GM12872 (cell line): ENCODE measurements around the gene CLEC19A.

Experiments
- CTCF ChIP-seq: IDR thresholded peaks from 3 replicates; pipeline ENCODE4 v1.5.1; 2011; ENCODE audit warnings: low read depth, mild to moderate bottlenecking, low read length, moderate library complexity; ENCODE audit not compliant: insufficient read depth

CLEC19A gene

GRCh38 chr16:19284207-19284606, 1.3 kb upstream of the CLEC19A start:
- TF ChIP-seq CTCF = no peak

GRCh38 chr16:19286827-19287226, 1.3 kb downstream of the CLEC19A start:
- TF ChIP-seq CTCF = no peak

GRCh38 chr16:19287241-19287640, 1.7 kb downstream of the CLEC19A start:
- no peak for TF ChIP-seq CTCF

GRCh38 chr16:19288872-19289799, 3.6 kb downstream of the CLEC19A start:
- no peak for TF ChIP-seq CTCF

DNA sequence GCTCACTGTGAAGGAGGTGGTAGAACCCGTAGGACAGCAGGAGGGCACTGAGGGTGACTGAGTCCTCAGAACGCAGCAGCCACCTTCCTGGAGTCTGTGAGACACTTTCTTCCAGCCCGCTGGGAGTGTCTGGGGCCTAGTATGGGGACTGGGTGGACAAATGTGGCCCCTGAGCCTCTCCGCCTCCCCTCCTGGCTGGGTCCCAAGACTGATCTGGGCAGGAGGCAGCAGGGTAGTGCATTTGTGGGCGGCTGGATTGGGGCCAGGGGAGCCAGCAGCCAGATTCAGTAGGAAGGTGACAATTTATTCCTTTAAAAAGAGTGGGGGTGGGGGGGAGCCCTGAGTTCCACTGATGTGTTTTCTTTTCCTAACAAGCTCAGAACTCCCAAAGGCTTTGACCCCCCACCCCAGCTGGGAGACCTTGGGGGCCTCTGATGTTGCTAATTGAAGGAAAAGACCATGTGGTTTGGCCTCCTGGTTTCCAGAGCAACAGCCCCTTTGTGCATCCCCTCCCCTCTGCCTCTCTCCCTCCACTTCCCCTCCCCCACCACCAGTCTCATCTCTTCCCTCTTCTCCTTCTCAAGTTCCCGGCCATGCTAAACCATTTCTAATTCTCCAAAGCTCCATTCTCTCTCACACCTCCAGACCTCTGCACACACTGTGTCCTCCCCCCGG, 4.4 kb downstream of the CLEC19A start:
- no peak for TF ChIP-seq CTCF

GRCh38 chr16:19290860-19291259, 5.3 kb downstream of the CLEC19A start:
- no peak for TF ChIP-seq CTCF

- no peak for TF ChIP-seq CTCF
Observed at GRCh38 chr16:19291475-19291874, 5.9 kb downstream of the CLEC19A start.
